Fibroblast of mammary gland (primary cell): ENCODE data around the gene SPTBN4.
"Not testable (repeated sequence)": the region's sequence is repeated elsewhere in the genome, so short reads cannot be mapped to it uniquely, and the experiment has no call there.

ENCODE experiments used
- DNase-seq: peaks from one replicate; pipeline ENCODE4 v3.0.0-alpha.2; 2010; ENCODE audit warnings: low read depth
- H3K4me3 ChIP-seq: 2 replicates; pipeline ENCODE4 v1.5.1; 2011; ENCODE audit warnings: low read depth, mild to moderate bottlenecking, low read length, moderate library complexity; ENCODE audit not compliant: control insufficient read depth
- TF ChIP-seq, protein P1 (sequence below): conservative IDR thresholded peaks from 2 replicates; pipeline ENCODE4 v1.5.1; 2011; ENCODE audit warnings: low read depth, low read length, inconsistent platforms; ENCODE audit not compliant: control insufficient read depth, insufficient read depth

SPTBN4 gene

DNA sequence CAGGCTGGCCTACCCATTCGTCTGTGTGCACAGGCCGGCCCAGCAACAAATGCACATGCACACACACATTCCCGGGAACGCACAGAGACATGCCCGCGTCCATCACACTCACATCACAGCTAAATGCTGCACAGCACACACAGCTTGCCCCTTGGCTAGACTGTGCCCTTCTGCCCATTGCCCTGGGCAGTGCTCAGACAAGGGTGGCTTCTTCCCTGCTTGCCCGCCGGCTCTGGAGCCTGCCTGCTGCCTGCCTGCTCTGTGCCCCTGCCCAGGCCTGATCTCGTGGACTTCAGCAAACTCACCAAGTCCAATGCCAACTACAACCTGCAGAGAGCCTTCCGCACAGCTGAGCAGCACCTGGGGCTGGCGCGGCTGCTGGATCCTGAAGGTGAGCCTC lies 30.4 kb downstream of the SPTBN4 start:
- no peak for DNase-seq
- H3K4me3 ChIP-seq, result no peak overlapping the region
- TF ChIP-seq, protein P1, sequence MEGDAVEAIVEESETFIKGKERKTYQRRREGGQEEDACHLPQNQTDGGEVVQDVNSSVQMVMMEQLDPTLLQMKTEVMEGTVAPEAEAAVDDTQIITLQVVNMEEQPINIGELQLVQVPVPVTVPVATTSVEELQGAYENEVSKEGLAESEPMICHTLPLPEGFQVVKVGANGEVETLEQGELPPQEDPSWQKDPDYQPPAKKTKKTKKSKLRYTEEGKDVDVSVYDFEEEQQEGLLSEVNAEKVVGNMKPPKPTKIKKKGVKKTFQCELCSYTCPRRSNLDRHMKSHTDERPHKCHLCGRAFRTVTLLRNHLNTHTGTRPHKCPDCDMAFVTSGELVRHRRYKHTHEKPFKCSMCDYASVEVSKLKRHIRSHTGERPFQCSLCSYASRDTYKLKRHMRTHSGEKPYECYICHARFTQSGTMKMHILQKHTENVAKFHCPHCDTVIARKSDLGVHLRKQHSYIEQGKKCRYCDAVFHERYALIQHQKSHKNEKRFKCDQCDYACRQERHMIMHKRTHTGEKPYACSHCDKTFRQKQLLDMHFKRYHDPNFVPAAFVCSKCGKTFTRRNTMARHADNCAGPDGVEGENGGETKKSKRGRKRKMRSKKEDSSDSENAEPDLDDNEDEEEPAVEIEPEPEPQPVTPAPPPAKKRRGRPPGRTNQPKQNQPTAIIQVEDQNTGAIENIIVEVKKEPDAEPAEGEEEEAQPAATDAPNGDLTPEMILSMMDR, result no peak

- no peak overlapping the region for H3K4me3 ChIP-seq
- no peak for DNase-seq
- TF ChIP-seq, protein P1, result no peak
These were observed 32.5 kb downstream of the SPTBN4 start for GRCh38 chr19:40499320-40499719.

- not testable (repeated sequence) for H3K4me3 ChIP-seq, DNase-seq
These were observed 34.1 kb downstream of the SPTBN4 start for GRCh38 chr19:40500678-40501530.

GRCh38 chr19:40501599-40501998 lies 34.8 kb downstream of the SPTBN4 start:
- TF ChIP-seq, protein P1, result no peak
- no peak overlapping the region for H3K4me3 ChIP-seq
- DNase-seq, result no peak

DNA sequence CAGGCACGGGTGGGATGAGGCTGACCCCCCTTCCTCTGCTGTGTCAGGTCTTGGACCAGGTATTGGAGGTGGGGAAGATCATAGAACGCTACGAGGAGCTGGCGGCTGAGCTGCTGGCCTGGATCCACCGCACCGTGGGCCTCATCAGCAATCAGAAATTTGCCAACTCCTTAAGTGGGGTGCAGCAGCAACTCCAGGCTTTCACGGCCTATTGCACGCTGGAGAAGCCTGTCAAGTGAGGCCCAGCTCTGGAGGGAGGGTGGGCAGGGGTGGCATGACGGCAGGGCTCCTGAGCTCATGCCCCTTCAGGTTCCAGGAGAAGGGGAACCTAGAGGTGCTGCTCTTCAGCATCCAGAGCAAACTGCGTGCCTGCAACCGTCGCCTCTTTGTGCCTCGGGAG lies 35.3 kb downstream of the SPTBN4 start:
- DNase-seq, result no peak
- TF ChIP-seq, protein P1, result no peak
- H3K4me3 ChIP-seq, result no peak overlapping the region

GRCh38 chr19:40502647-40503319 lies 36.0 kb downstream of the SPTBN4 start:
- no peak overlapping the region for H3K4me3 ChIP-seq
- no peak for DNase-seq
- TF ChIP-seq, protein P1, result no peak

GRCh38 chr19:40503320-40503695 lies 36.5 kb downstream of the SPTBN4 start:
- DNase-seq, result no peak
- H3K4me3 ChIP-seq, result no peak overlapping the region
- TF ChIP-seq, protein P1, result no peak
